Endodermal cell (in vitro differentiated cells): ENCODE measurements around the gene NEK3. TPM values are rescaled to one million over a fixed set of nuclear protein-coding genes. Genes with fewer than 3 reads are reported as not detected.
"Not testable (repeated sequence)": the region's sequence is repeated elsewhere in the genome, so short reads cannot be mapped to it uniquely, and the experiment has no call there.

ENCODE experiments used
- DNase-seq: peaks from one replicate; pipeline ENCODE4 v3.0.0-alpha.2; 2017
- H3K27ac ChIP-seq: 2 replicates; pipeline ENCODE4 v1.5.1; 2013; ENCODE audit warnings: mild to moderate bottlenecking, low read depth, low read length, moderate library complexity
- H3K27me3 ChIP-seq: 2 replicates; pipeline ENCODE4 v1.6.1; 2013; ENCODE audit warnings: mild to moderate bottlenecking, low read length, moderate library complexity; ENCODE audit not compliant: insufficient read depth, control insufficient read depth, poor library complexity, severe bottlenecking
- H3K36me3 ChIP-seq: 2 replicates; pipeline ENCODE4 v1.7.0; 2013; ENCODE audit warnings: mild to moderate bottlenecking, low read length, moderate library complexity; ENCODE audit not compliant: control insufficient read depth, insufficient read depth
- H3K4me1 ChIP-seq: one replicate; pipeline ENCODE4 v1.7.0; 2013; ENCODE audit warnings: low read length; ENCODE audit not compliant: control insufficient read depth, insufficient read depth
- H3K4me3 ChIP-seq: 2 replicates; pipeline ENCODE4 v1.5.1; 2013; ENCODE audit warnings: mild to moderate bottlenecking, low read length, moderate library complexity
- H3K9ac ChIP-seq: 2 replicates; pipeline ENCODE4 v1.6.1; 2013; ENCODE audit warnings: mild to moderate bottlenecking, low read length, moderate library complexity; ENCODE audit not compliant: poor library complexity, severe bottlenecking; ENCODE audit errors: extremely low read depth
- H3K9me3 ChIP-seq: 2 replicates; pipeline ENCODE4 v1.6.1; 2013; ENCODE audit warnings: mild to moderate bottlenecking, low read length, moderate library complexity; ENCODE audit not compliant: control insufficient read depth
- H3K27ac Mint-ChIP-seq: 2 replicates; pipeline ENCODE4 v1.8.0; 2020; ENCODE audit warnings: mixed read lengths
- H3K27me3 Mint-ChIP-seq: 2 replicates; pipeline ENCODE4 v1.8.0; 2021; ENCODE audit warnings: mild to moderate bottlenecking, mixed read lengths; ENCODE audit not compliant: insufficient read depth
- H3K36me3 Mint-ChIP-seq: 2 replicates; pipeline ENCODE4 v1.8.0; 2020; ENCODE audit warnings: low read depth, mixed read lengths
- H3K4me1 Mint-ChIP-seq: 2 replicates; pipeline ENCODE4 v1.8.0; 2020; ENCODE audit warnings: mixed read lengths
- H3K4me3 Mint-ChIP-seq: 2 replicates; pipeline ENCODE4 v1.8.0; 2020; ENCODE audit warnings: mild to moderate bottlenecking, moderate library complexity, mixed read lengths
- H3K9me3 Mint-ChIP-seq: 2 replicates; pipeline ENCODE4 v1.8.0; 2020; ENCODE audit warnings: mild to moderate bottlenecking, mixed read lengths
- CTCF ChIP-seq: fragments of 200-600 bp; sonication (generic); conservative IDR thresholded peaks from 2 replicates; pipeline ENCODE4 v1.5.0; 2021; ENCODE audit warnings: antibody characterized with exemption, mild to moderate bottlenecking
- WGBS, 2 experiments: methylation state at CpG; one replicate each; pipeline versions ENCODE4 v1.1.5 to v1.1.7; 2013; ENCODE audit warnings: missing lambda C conversion rate in 2 of 2, mixed read lengths in 1 of 2; ENCODE audit not compliant: insufficient coverage in 1 of 2, insufficient read length in 1 of 2; 5-methylcytosine and 5-hydroxymethylcytosine counted together
- total RNA-seq, 2 donors: library from RNA; stranded (reverse); fragmentation: NEBNext Ultra II Directional in 1 of 2; extraction: Animal tissue kit (Norgen Biotek cat#: 25700) in 1 of 2; gene quantifications; 2 replicates in 1 of 2; 3 replicates in 1 of 2; pipeline ENCODE4 v1.2.1, GENCODE V29; 2021

Gene NEK3
- total RNA-seq, 2 donors from 2014 or later = 30.7 to 48.8 TPM

- H3K9ac ChIP-seq, H3K27me3 ChIP-seq, H3K4me1 ChIP-seq, H3K9me3 ChIP-seq, DNase-seq, H3K4me3 ChIP-seq, H3K9me3 Mint-ChIP-seq, H3K27me3 Mint-ChIP-seq, H3K36me3 ChIP-seq, H3K27ac Mint-ChIP-seq, H3K27ac ChIP-seq, H3K4me1 Mint-ChIP-seq, H3K4me3 Mint-ChIP-seq, H3K36me3 Mint-ChIP-seq: not testable (repeated sequence)
- WGBS, 2 experiments = 60 to 66% methylated on average over 1 of the region's 1 CpG
These were observed 44.5 kb upstream of the NEK3 start for GRCh38 chr13:52203864-52204263.

- not testable (repeated sequence) for H3K27me3 ChIP-seq, H3K4me1 ChIP-seq, H3K9me3 Mint-ChIP-seq, DNase-seq, H3K9ac ChIP-seq, H3K36me3 ChIP-seq, H3K36me3 Mint-ChIP-seq, H3K27ac Mint-ChIP-seq, H3K27me3 Mint-ChIP-seq, H3K9me3 ChIP-seq, H3K27ac ChIP-seq, H3K4me3 Mint-ChIP-seq, H3K4me1 Mint-ChIP-seq, H3K4me3 ChIP-seq
- TF ChIP-seq CTCF = peak; percentile 42
- 69 to 76% methylated on average over 3 to 7 of the region's 7 CpGs for WGBS, 2 experiments
These were observed 43.1 kb upstream of the NEK3 start for GRCh38 chr13:52202506-52202905.

GRCh38 chr13:52201439-52202193 lies 42.2 kb upstream of the NEK3 start:
- H3K4me1 Mint-ChIP-seq, H3K27ac Mint-ChIP-seq, H3K4me3 ChIP-seq, H3K9me3 Mint-ChIP-seq, H3K36me3 ChIP-seq, H3K27ac ChIP-seq, H3K27me3 Mint-ChIP-seq, H3K4me1 ChIP-seq, H3K9me3 ChIP-seq, H3K27me3 ChIP-seq, H3K36me3 Mint-ChIP-seq, H3K4me3 Mint-ChIP-seq, H3K9ac ChIP-seq: not testable (repeated sequence)
- TF ChIP-seq CTCF = peak; percentile 68
- WGBS, 2 experiments = 76 to 82% methylated on average over 11 to 12 of the region's 12 CpGs
- peak; percentile 51 for DNase-seq

- Histone ChIP-seq H3K4me1 (no peaks in the 10 kb centered on the region), H3K36me3 (no peaks in the 10 kb centered on the region), H3K27me3 (no peaks in the 10 kb centered on the region), H3K9me3 (no peaks in the 10 kb centered on the region), H3K27ac (no peak overlapping the region), H3K4me3 (no peak overlapping the region), H3K9ac (no peak overlapping the region)
- DNase-seq = peak; percentile 81
- Mint-ChIP-seq H3K9me3 (peaks cover 7% of the 10 kb centered on the region), H3K36me3 (peaks cover under 1% of the 10 kb centered on the region), H3K4me3 (peak overlapping the region; percentile 96), H3K27ac (no peak overlapping the region), H3K4me1 (peaks cover 8% of the 10 kb centered on the region), H3K27me3 (peaks cover 7% of the 10 kb centered on the region)
- no peak for TF ChIP-seq CTCF
- 94 to 98% methylated on average over 26 to 34 of the region's 34 CpGs for WGBS, 2 experiments
These were observed 36.0 kb upstream of the NEK3 start for GRCh38 chr13:52195401-52195837.
